H9 (cell line): ENCODE results near the gene SMU1. TPM values are rescaled to one million over a fixed set of nuclear protein-coding genes. Genes with fewer than 3 reads are reported as not detected.

ENCODE experiments used
- DNase-seq: peaks from one replicate; pipeline ENCODE4 v3.0.0-alpha.2; 2017
- H2AFZ ChIP-seq: one replicate; pipeline ENCODE4 v1.6.1; 2013; ENCODE audit warnings: mild to moderate bottlenecking, low read length, control low read depth, moderate library complexity
- H2AK5ac ChIP-seq: 2 replicates; pipeline ENCODE4 v1.6.1; 2013; ENCODE audit warnings: low read length, control low read depth, mixed read lengths; ENCODE audit not compliant: insufficient read length
- H2BK120ac ChIP-seq: one replicate; pipeline ENCODE4 v1.6.1; 2013; ENCODE audit warnings: low read depth, mild to moderate bottlenecking, low read length, control low read depth, inconsistent platforms; ENCODE audit not compliant: poor library complexity, severe bottlenecking
- H2BK12ac ChIP-seq: 2 replicates; pipeline ENCODE4 v1.6.1; 2013; ENCODE audit warnings: low read length, control low read depth, mixed read lengths, low read depth; ENCODE audit not compliant: insufficient read length
- H2BK15ac ChIP-seq: 2 replicates; pipeline ENCODE4 v1.6.1; 2013; ENCODE audit warnings: low read depth, low read length, control low read depth
- H2BK20ac ChIP-seq: one replicate; pipeline ENCODE4 v1.6.1; 2013; ENCODE audit warnings: low read depth, mild to moderate bottlenecking, low read length, control low read depth, inconsistent platforms; ENCODE audit not compliant: poor library complexity, severe bottlenecking
- H2BK5ac ChIP-seq: 2 replicates; pipeline ENCODE4 v1.6.1; 2013; ENCODE audit warnings: low read length, control low read depth, mixed read lengths; ENCODE audit not compliant: insufficient read length
- H3K14ac ChIP-seq: 2 replicates; pipeline ENCODE4 v1.6.1; 2013; ENCODE audit warnings: low read length, control low read depth; ENCODE audit not compliant: insufficient read depth
- H3K18ac ChIP-seq: 2 replicates; pipeline ENCODE4 v1.6.1; 2013; ENCODE audit warnings: low read depth, mild to moderate bottlenecking, mixed read lengths, low read length, control low read depth; ENCODE audit not compliant: insufficient read length
- H3K23ac ChIP-seq: 2 replicates; pipeline ENCODE4 v1.6.1; 2013; ENCODE audit warnings: low read length, control low read depth, mixed read lengths, low read depth; ENCODE audit not compliant: insufficient read length
- H3K23me2 ChIP-seq: 2 replicates; pipeline ENCODE4 v1.6.1; 2013; ENCODE audit warnings: low read depth, mild to moderate bottlenecking, mixed read lengths, low read length, control low read depth; ENCODE audit not compliant: insufficient read length, poor library complexity, severe bottlenecking
- H3K27ac ChIP-seq: 2 replicates; pipeline ENCODE4 v1.5.1; 2013; ENCODE audit warnings: low read length, control low read depth, mixed read lengths, low read depth; ENCODE audit not compliant: insufficient read length
- H3K27me3 ChIP-seq: 2 replicates; pipeline ENCODE4 v1.6.1; 2013; ENCODE audit warnings: low read length, control low read depth, inconsistent platforms; ENCODE audit not compliant: insufficient read depth
- H3K4ac ChIP-seq: 2 replicates; pipeline ENCODE4 v1.6.1; 2013; ENCODE audit warnings: low read depth, mild to moderate bottlenecking, control low read depth, inconsistent platforms, low read length, moderate library complexity
- H3K4me1 ChIP-seq: 2 replicates; pipeline ENCODE4 v1.6.1; 2013; ENCODE audit warnings: low read length, control low read depth, inconsistent platforms; ENCODE audit not compliant: insufficient read depth
- H3K4me2 ChIP-seq: 2 replicates; pipeline ENCODE4 v1.6.1; 2013; ENCODE audit warnings: low read length, control low read depth, mixed read lengths; ENCODE audit not compliant: insufficient read length, insufficient read depth
- H3K56ac ChIP-seq: 2 replicates; pipeline ENCODE4 v1.6.1; 2013; ENCODE audit warnings: low read depth, mild to moderate bottlenecking, mixed read lengths, low read length, control low read depth; ENCODE audit not compliant: insufficient read length
- H3K79me1 ChIP-seq: 2 replicates; pipeline ENCODE4 v1.6.1; 2013; ENCODE audit warnings: low read depth, mild to moderate bottlenecking, moderate library complexity, low read length, control low read depth, inconsistent platforms; ENCODE audit not compliant: insufficient read depth, poor library complexity, severe bottlenecking
- H3K79me2 ChIP-seq: 2 replicates; pipeline ENCODE4 v1.6.1; 2013; ENCODE audit warnings: low read length, control low read depth, inconsistent platforms; ENCODE audit not compliant: insufficient read depth
- H3K9ac ChIP-seq: 2 replicates; pipeline ENCODE4 v1.6.1; 2013; ENCODE audit warnings: low read length, control low read depth, mixed read lengths; ENCODE audit not compliant: insufficient read length; ENCODE audit errors: extremely low read depth
- H3K9me3 ChIP-seq: one replicate; pipeline ENCODE4 v1.6.1; 2013; ENCODE audit warnings: low read depth, low read length, inconsistent platforms; ENCODE audit not compliant: control insufficient read depth
- H3T11ph ChIP-seq: one replicate; pipeline ENCODE4 v1.6.1; 2013; ENCODE audit warnings: mild to moderate bottlenecking, low read length, control low read depth, inconsistent platforms
- H4K20me1 ChIP-seq: one replicate; pipeline ENCODE4 v1.6.1; 2013; ENCODE audit not compliant: control insufficient read depth, insufficient read length, insufficient read depth
- H4K5ac ChIP-seq: 2 replicates; pipeline ENCODE4 v1.6.1; 2013; ENCODE audit warnings: low read depth, mild to moderate bottlenecking, mixed read lengths, low read length, control low read depth; ENCODE audit not compliant: insufficient read length
- H4K8ac ChIP-seq: replicated peaks from 2 replicates; pipeline ENCODE4 v1.6.1; 2013; ENCODE audit warnings: low read length, control low read depth, mixed read lengths, low read depth; ENCODE audit not compliant: insufficient read length
- H4K91ac ChIP-seq: 2 replicates; pipeline ENCODE4 v1.6.1; 2013; ENCODE audit warnings: low read depth, mild to moderate bottlenecking, moderate library complexity, mixed read lengths, low read length, control low read depth; ENCODE audit not compliant: insufficient read length
- H3K27ac Mint-ChIP-seq, 3 experiments: 2 replicates in 2 of 3; 3 replicates in 1 of 3; pipeline ENCODE4 v1.8.0; 2020 to 2021; ENCODE audit warnings: mixed read lengths in 3 of 3, mild to moderate bottlenecking in 1 of 3, moderate library complexity in 1 of 3
- H3K27me3 Mint-ChIP-seq: 2 replicates; pipeline ENCODE4 v1.8.0; 2021; ENCODE audit warnings: low read depth, mild to moderate bottlenecking, moderate library complexity, mixed read lengths
- H3K36me3 Mint-ChIP-seq, 3 experiments: 2 replicates in 2 of 3; 3 replicates in 1 of 3; pipeline ENCODE4 v1.8.0; 2020 to 2021; ENCODE audit warnings: low read depth in 3 of 3, mixed read lengths in 3 of 3; ENCODE audit not compliant: insufficient read depth in 1 of 3
- H3K4me1 Mint-ChIP-seq, 2 experiments: 2 replicates each; pipeline ENCODE4 v1.8.0; 2020; ENCODE audit warnings: mixed read lengths in 2 of 2
- H3K4me3 Mint-ChIP-seq, 2 experiments: 2 replicates in 1 of 2; 3 replicates in 1 of 2; pipeline ENCODE4 v1.8.0; 2020 to 2021; ENCODE audit warnings: mild to moderate bottlenecking in 2 of 2, mixed read lengths in 2 of 2, moderate library complexity in 1 of 2
- H3K9me3 Mint-ChIP-seq, 2 experiments: 2 replicates in 1 of 2; 3 replicates in 1 of 2; pipeline ENCODE4 v1.8.0; 2020; ENCODE audit warnings: mild to moderate bottlenecking in 2 of 2, mixed read lengths in 2 of 2, moderate library complexity in 1 of 2
- WGBS: extraction: QIAGEN DNeasy Blood & Tissue Kit; methylation state at CpG from one replicate; pipeline ENCODE4 v1.1.7; 2013; ENCODE audit warnings: missing lambda C conversion rate, low lambda C conversion rate, mixed read lengths; ENCODE audit not compliant: insufficient read length; ENCODE audit errors: extremely low coverage; 5-methylcytosine and 5-hydroxymethylcytosine counted together
- total RNA-seq: library from RNA; stranded (reverse); gene quantifications from 2 replicates; pipeline ENCODE4 v1.2.1, GENCODE V29; 2021
- TF ChIP-seq, protein P1 (sequence below): fragments of 200-600 bp; sonication (generic); conservative IDR thresholded peaks from 3 replicates; pipeline ENCODE4 v1.8.0; 2021; ENCODE audit warnings: antibody characterized with exemption, mild to moderate bottlenecking

The SMU1 gene
- total RNA-seq, 1 experiment from 2014 or later, result 26.9 TPM

DNA sequence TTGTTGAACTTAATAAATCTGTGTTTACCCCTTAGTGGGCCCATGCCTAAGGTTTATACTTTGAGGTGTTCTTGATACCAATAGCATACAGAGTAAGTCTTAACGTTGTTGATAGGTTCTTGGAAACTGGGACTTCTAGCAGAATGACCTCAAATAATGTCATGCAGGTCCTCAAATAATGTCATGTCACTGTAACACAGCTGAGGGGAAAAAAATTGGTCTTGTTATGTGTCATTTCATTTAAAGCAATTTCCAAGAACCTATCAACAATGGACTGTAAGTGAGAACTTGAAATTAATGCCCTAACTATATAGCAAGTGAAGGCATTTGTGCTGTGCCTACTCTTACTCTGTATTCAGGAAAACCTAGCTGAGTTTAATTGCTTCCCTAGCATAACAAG is 44.2 kb downstream of the SMU1 start:
- no peaks in the 10 kb centered on the region for H4K20me1 ChIP-seq

More for the DNA sequence above, 44.2 kb downstream of the SMU1 start:
- peaks cover 3% of the 10 kb centered on the region for H3K79me1 ChIP-seq
- no peak overlapping the region for H3K23ac ChIP-seq
- H3K56ac ChIP-seq, result no peak overlapping the region
- no CpG with 5 or more reads among the region's 1 CpG for WGBS
- no peak overlapping the region for H2BK12ac ChIP-seq
- TF ChIP-seq, protein P1, sequence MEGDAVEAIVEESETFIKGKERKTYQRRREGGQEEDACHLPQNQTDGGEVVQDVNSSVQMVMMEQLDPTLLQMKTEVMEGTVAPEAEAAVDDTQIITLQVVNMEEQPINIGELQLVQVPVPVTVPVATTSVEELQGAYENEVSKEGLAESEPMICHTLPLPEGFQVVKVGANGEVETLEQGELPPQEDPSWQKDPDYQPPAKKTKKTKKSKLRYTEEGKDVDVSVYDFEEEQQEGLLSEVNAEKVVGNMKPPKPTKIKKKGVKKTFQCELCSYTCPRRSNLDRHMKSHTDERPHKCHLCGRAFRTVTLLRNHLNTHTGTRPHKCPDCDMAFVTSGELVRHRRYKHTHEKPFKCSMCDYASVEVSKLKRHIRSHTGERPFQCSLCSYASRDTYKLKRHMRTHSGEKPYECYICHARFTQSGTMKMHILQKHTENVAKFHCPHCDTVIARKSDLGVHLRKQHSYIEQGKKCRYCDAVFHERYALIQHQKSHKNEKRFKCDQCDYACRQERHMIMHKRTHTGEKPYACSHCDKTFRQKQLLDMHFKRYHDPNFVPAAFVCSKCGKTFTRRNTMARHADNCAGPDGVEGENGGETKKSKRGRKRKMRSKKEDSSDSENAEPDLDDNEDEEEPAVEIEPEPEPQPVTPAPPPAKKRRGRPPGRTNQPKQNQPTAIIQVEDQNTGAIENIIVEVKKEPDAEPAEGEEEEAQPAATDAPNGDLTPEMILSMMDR, result no peak
- no peaks in the 10 kb centered on the region for H3K23me2 ChIP-seq
- peaks cover 55 to 98% (median 96%) of the 10 kb centered on the region in 3 experiments for H3K36me3 Mint-ChIP-seq
- no peak overlapping the region for H2BK5ac ChIP-seq
- H2AFZ ChIP-seq, result no peak overlapping the region
- no peak overlapping the region for H2BK120ac ChIP-seq
- H2BK15ac ChIP-seq, result no peak overlapping the region
- no peaks in the 10 kb centered on the region for H3K9me3 Mint-ChIP-seq
- H3K9ac ChIP-seq, result no peak overlapping the region
- H4K91ac ChIP-seq, result no peak overlapping the region
- H3K18ac ChIP-seq, result no peak overlapping the region
- no peak overlapping the region for H3T11ph ChIP-seq
- no peaks in the 10 kb centered on the region for H3K27me3 ChIP-seq
- H3K9me3 ChIP-seq, result no peaks in the 10 kb centered on the region
- H3K4me1 Mint-ChIP-seq, result peaks cover 2% of the 10 kb centered on the region in 2 experiments; a peak in 1 of 4 replicates
- H4K5ac ChIP-seq, result no peak overlapping the region
- H2AK5ac ChIP-seq, result no peak overlapping the region
- H4K8ac ChIP-seq, result no peak overlapping the region
- H2BK20ac ChIP-seq, result no peak overlapping the region
- no peak overlapping the region for H3K4ac ChIP-seq
- H3K27ac Mint-ChIP-seq, result no peak overlapping the region
- H3K27me3 Mint-ChIP-seq, result no peaks in the 10 kb centered on the region
- H3K4me1 ChIP-seq, result no peaks in the 10 kb centered on the region
- H3K4me2 ChIP-seq, result no peak overlapping the region
- no peak overlapping the region for H3K14ac ChIP-seq
- no peak overlapping the region for H3K27ac ChIP-seq
- no peak overlapping the region for H3K4me3 Mint-ChIP-seq
- H3K79me2 ChIP-seq, result peaks cover 6% of the 10 kb centered on the region; the same call in 1 of the 2 replicates
- DNase-seq, result no peak
